HEK293 (cell line): ENCODE results near the gene PALM.

Experiments used
- KLF16 ChIP-seq: fragments of 450-650 bp; formaldehyde crosslinking; IDR thresholded peaks from 2 replicates; pipeline ENCODE4 v1.5.1; 2017; ENCODE audit warnings: missing biosample characterization, missing genetic modification characterization
- KLF8 ChIP-seq: fragments of 450-650 bp; formaldehyde crosslinking; IDR thresholded peaks from 2 replicates; pipeline ENCODE4 v1.5.1; 2016; ENCODE audit warnings: missing biosample characterization, missing genetic modification characterization
- YY1 ChIP-seq: fragments of 450-650 bp; formaldehyde crosslinking; IDR thresholded peaks from 2 replicates; pipeline ENCODE4 v1.5.1; 2018; ENCODE audit warnings: missing biosample characterization, missing genetic modification characterization
- ZNF37A ChIP-seq: fragments of 450-650 bp; IDR thresholded peaks from 2 replicates; pipeline ENCODE4 v1.5.1; 2018; ENCODE audit warnings: missing biosample characterization, missing genetic modification characterization
- ZNF521 ChIP-seq: fragments of 450-650 bp; formaldehyde crosslinking; IDR thresholded peaks from 2 replicates; pipeline ENCODE4 v1.5.1; 2017; ENCODE audit warnings: missing biosample characterization, mild to moderate bottlenecking, missing genetic modification characterization
- ZNF704 ChIP-seq: fragments of 450-650 bp; formaldehyde crosslinking; IDR thresholded peaks from 2 replicates; pipeline ENCODE4 v1.5.1; 2016; ENCODE audit warnings: missing biosample characterization, missing genetic modification characterization
- TF ChIP-seq, protein P1 (sequence below): fragments of 450-650 bp; formaldehyde crosslinking; IDR thresholded peaks from 2 replicates; pipeline ENCODE4 v1.5.1; 2016; ENCODE audit warnings: missing biosample characterization, missing genetic modification characterization

DNA sequence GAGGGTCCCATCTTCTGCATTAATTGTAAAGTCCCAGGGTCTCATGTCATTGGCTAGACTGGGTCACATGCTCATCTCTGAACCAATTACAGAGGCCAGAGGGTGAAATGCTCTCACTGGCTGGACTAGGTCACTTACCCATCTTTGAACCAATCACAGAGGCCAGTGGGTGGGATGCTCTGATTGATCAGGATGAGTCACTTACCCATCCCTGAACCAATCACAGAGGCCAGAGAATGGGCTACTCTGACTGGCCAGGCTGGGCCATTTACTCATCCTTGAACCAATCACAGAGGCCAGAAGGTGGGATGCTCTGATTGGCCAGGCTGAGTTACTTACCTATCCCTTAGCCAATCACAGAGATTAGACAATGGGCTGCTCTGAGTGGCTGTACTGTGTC is 47.5 kb downstream of the PALM start:
- no peak for TF ChIP-seq ZNF704 (tag by site-specific recombination)
- no peak for TF ChIP-seq KLF8
- TF ChIP-seq, protein P1, sequence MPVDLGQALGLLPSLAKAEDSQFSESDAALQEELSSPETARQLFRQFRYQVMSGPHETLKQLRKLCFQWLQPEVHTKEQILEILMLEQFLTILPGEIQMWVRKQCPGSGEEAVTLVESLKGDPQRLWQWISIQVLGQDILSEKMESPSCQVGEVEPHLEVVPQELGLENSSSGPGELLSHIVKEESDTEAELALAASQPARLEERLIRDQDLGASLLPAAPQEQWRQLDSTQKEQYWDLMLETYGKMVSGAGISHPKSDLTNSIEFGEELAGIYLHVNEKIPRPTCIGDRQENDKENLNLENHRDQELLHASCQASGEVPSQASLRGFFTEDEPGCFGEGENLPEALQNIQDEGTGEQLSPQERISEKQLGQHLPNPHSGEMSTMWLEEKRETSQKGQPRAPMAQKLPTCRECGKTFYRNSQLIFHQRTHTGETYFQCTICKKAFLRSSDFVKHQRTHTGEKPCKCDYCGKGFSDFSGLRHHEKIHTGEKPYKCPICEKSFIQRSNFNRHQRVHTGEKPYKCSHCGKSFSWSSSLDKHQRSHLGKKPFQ = no peak
- TF ChIP-seq KLF16 (tag by site-specific recombination) = no peak
- TF ChIP-seq YY1 (tag by site-specific recombination) = no peak
- TF ChIP-seq ZNF521 (tag by site-specific recombination) = no peak
- TF ChIP-seq ZNF37A = no peak
